Measurements from ENCODE around the gene SLC2A13. TPM values are rescaled to one million over a fixed set of nuclear protein-coding genes. Genes with fewer than 3 reads are reported as not detected.

The SLC2A13 gene
- total and polyA plus RNA-seq, 2 donors (not counting 1 experiment from before 2014, with no cell fraction given) = 5.4 to 10.2 TPM

- H4K20me1 ChIP-seq (ENCODE audit: control insufficient read depth, extremely low read depth, insufficient read depth, low read length) = no peaks in the 10 kb centered on the region
- no peak overlapping the region for H3K4me2 ChIP-seq (ENCODE audit: extremely low read depth, insufficient read depth, low read length)
- no peaks in the 10 kb centered on the region for H3K4me1 ChIP-seq (ENCODE audit: control insufficient read depth, extremely low read depth, insufficient read depth, low read length)
- H3K4me3 ChIP-seq (replicated peaks in 1 of 4; ENCODE audit: control extremely low read depth in 1 of 4, insufficient read depth in 1 of 4, low read depth in 3 of 4, low read length in 4 of 4) = no peak overlapping the region
- no peak overlapping the region for H3K27ac ChIP-seq (ENCODE audit: insufficient read depth, low read length)
- DNase-seq (ENCODE audit: low read depth in 2 of 2) = no peak
- H2AFZ ChIP-seq (ENCODE audit: low read length) = no peak overlapping the region
- H3K9me3 ChIP-seq (ENCODE audit: control insufficient read depth, insufficient read depth, low read depth, low read length) = no peaks in the 10 kb centered on the region
- TF ChIP-seq CTCF (conservative IDR thresholded peaks at IDR 0.05 in 1 of 2, IDR thresholded peaks at IDR 0.05 in 1 of 2; ENCODE audit: low read depth in 1 of 2, low read length in 2 of 2) (no peak), EZH2 (IDR thresholded peaks at IDR 0.05; ENCODE audit: low read length, missing control alignments) (no peak)
- no peaks in the 10 kb centered on the region for H3K79me2 ChIP-seq (ENCODE audit: control insufficient read depth, insufficient read depth, low read length)
- no peaks in the 10 kb centered on the region for H3K36me3 ChIP-seq (ENCODE audit: control insufficient read depth, insufficient read depth, low read length)
- no peaks in the 10 kb centered on the region for H3K27me3 ChIP-seq (ENCODE audit: control insufficient read depth, insufficient read depth, low read length)
- no peak overlapping the region for H3K9ac ChIP-seq (ENCODE audit: insufficient read depth, low read length)
These were observed 30.4 kb downstream of the SLC2A13 start for GRCh38 chr12:40075458-40075857.

GRCh38 chr12:40068416-40068815, 37.5 kb downstream of the SLC2A13 start:
- H3K27me3 ChIP-seq (ENCODE audit: control insufficient read depth, insufficient read depth, low read length) = no peaks in the 10 kb centered on the region
- H3K4me2 ChIP-seq (ENCODE audit: extremely low read depth, insufficient read depth, low read length) = no peak overlapping the region
- no peak overlapping the region for H3K4me3 ChIP-seq (replicated peaks in 1 of 4; ENCODE audit: control extremely low read depth in 1 of 4, insufficient read depth in 1 of 4, low read depth in 3 of 4, low read length in 4 of 4)
- H3K27ac ChIP-seq (ENCODE audit: insufficient read depth, low read length) = no peak overlapping the region
- H3K9me3 ChIP-seq (ENCODE audit: control insufficient read depth, insufficient read depth, low read depth, low read length) = no peaks in the 10 kb centered on the region
- H3K79me2 ChIP-seq (ENCODE audit: control insufficient read depth, insufficient read depth, low read length) = no peaks in the 10 kb centered on the region
- no peak overlapping the region for H3K9ac ChIP-seq (ENCODE audit: insufficient read depth, low read length)
- no peaks in the 10 kb centered on the region for H3K36me3 ChIP-seq (ENCODE audit: control insufficient read depth, insufficient read depth, low read length)
- DNase-seq (ENCODE audit: low read depth in 2 of 2) = no peak
- H2AFZ ChIP-seq (ENCODE audit: low read length) = no peak overlapping the region
- no peaks in the 10 kb centered on the region for H4K20me1 ChIP-seq (ENCODE audit: control insufficient read depth, extremely low read depth, insufficient read depth, low read length)
- TF ChIP-seq EZH2 (IDR thresholded peaks at IDR 0.05; ENCODE audit: low read length, missing control alignments) (no peak), CTCF (conservative IDR thresholded peaks at IDR 0.05 in 1 of 2, IDR thresholded peaks at IDR 0.05 in 1 of 2; ENCODE audit: low read depth in 1 of 2, low read length in 2 of 2) (no peak)
- H3K4me1 ChIP-seq (ENCODE audit: control insufficient read depth, extremely low read depth, insufficient read depth, low read length) = no peaks in the 10 kb centered on the region

GRCh38 chr12:40065636-40066035, 40.2 kb downstream of the SLC2A13 start:
- no peak for DNase-seq (ENCODE audit: low read depth in 2 of 2)
- Histone ChIP-seq H3K4me2 (ENCODE audit: extremely low read depth, insufficient read depth, low read length) (no peak overlapping the region), H3K27ac (ENCODE audit: insufficient read depth, low read length) (no peak overlapping the region), H3K9me3 (ENCODE audit: control insufficient read depth, insufficient read depth, low read depth, low read length) (no peaks in the 10 kb centered on the region), H3K4me3 (replicated peaks in 1 of 4; ENCODE audit: control extremely low read depth in 1 of 4, insufficient read depth in 1 of 4, low read depth in 3 of 4, low read length in 4 of 4) (no peak overlapping the region), H3K36me3 (ENCODE audit: control insufficient read depth, insufficient read depth, low read length) (no peaks in the 10 kb centered on the region), H3K9ac (ENCODE audit: insufficient read depth, low read length) (no peak overlapping the region), H4K20me1 (ENCODE audit: control insufficient read depth, extremely low read depth, insufficient read depth, low read length) (no peaks in the 10 kb centered on the region), H3K79me2 (ENCODE audit: control insufficient read depth, insufficient read depth, low read length) (no peaks in the 10 kb centered on the region), H2AFZ (ENCODE audit: low read length) (no peak overlapping the region), H3K4me1 (ENCODE audit: control insufficient read depth, extremely low read depth, insufficient read depth, low read length) (no peaks in the 10 kb centered on the region), H3K27me3 (ENCODE audit: control insufficient read depth, insufficient read depth, low read length) (no peaks in the 10 kb centered on the region)
- TF ChIP-seq CTCF (conservative IDR thresholded peaks at IDR 0.05 in 1 of 2, IDR thresholded peaks at IDR 0.05 in 1 of 2; ENCODE audit: low read depth in 1 of 2, low read length in 2 of 2) (no peak), EZH2 (IDR thresholded peaks at IDR 0.05; ENCODE audit: low read length, missing control alignments) (no peak)
